SK-N-MC (cell line): ENCODE measurements around the gene HPCAL1.

Experiments
- EZH2 ChIP-seq: fragments of 200-600 bp; sonication (generic); IDR thresholded peaks from one replicate; pipeline ENCODE4 v1.6.1; 2017; ENCODE audit warnings: antibody characterized with exemption
- POLR2AphosphoS5 ChIP-seq: IDR thresholded peaks from 2 replicates; pipeline ENCODE4 v1.6.1; 2012; ENCODE audit warnings: mild to moderate bottlenecking, low read depth, low read length, borderline replicate concordance

DNA sequence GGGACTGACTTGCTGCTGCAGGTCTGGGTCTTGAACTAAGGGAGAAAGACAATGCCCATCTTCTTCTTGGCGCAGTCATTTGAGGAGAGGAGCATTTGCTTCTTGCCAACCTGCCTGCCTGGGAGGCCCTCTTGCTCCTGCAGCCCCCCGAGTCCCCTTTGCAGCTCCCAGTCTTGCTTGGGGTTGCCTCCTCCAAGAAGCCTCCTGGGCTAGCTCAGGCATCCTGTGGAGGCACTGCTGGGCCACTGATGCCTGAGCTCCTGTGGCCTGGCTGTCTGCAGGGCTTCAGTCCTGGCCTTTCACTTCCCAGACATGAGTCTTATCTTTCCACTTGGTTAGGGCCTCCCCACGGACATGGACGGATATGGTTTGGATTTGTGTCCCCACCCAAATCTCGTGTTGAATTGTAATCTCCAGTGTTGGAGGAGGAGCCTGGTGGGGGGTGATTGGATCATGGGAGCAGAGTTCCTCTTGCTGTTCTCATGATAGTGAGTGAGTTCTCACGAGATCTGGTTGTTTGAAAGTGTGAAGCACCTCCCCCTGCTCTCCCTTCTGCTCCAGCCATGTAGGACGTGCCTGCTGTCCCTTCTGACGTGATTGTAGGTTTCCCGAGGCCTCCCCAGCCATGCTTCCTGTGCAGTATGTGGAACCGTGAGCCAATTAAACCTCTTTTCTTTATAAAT is 17.3 kb downstream of the HPCAL1 start:
- TF ChIP-seq POLR2AphosphoS5 (no peak), EZH2 (no peak)
